NCI-H187 treated with DMSO at 0.1 percent for 48 hours (cell line): ENCODE results near the gene NLRP6.
"Not testable (repeated sequence)": the region's sequence is repeated elsewhere in the genome, so short reads cannot be mapped to it uniquely, and the experiment has no call there.

Experiments
- DNase-seq: peaks from one replicate; lab custom pipeline; 2025; lab: John Stamatoyannopoulos, UW

Gene NLRP6

DNA sequence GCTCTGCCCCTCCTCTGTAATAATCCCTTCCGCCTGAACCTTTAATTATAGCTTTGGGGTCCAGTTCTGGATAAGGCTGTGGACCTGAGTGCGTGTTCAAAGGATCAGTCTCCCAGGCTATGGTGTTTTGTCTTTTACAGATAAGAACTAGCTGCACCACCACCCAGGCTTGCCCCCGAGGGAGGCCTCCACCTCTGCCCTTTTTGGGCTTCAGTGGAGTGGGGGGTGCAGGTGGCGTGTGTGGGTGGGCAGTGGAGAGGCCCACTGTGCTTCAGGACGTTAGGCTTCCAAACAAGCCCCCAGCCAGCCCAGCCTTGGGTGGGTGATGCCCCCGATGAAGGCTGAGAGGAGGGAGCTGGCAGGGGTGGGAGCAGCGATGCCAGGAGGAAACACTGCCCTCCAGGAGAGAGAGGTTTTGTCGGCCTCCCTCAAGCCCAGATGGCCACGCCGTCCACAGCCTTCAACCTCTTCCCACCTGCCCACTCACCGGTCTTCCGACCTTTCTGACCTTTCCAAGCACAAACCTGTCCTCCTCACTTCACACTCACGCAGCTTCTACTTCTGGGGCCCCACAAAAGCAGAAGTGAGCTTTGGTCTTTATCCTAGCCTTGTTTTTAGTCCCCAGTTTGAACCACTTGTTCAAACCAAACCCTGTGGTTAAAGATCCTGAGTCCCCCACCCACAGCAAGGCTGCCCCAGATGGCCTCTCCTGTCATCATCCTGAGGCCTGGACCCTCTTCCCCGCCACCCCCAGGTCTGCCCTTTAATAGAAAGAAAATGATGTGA lies 21.1 kb upstream of the NLRP6 start:
- no peak for DNase-seq

DNA sequence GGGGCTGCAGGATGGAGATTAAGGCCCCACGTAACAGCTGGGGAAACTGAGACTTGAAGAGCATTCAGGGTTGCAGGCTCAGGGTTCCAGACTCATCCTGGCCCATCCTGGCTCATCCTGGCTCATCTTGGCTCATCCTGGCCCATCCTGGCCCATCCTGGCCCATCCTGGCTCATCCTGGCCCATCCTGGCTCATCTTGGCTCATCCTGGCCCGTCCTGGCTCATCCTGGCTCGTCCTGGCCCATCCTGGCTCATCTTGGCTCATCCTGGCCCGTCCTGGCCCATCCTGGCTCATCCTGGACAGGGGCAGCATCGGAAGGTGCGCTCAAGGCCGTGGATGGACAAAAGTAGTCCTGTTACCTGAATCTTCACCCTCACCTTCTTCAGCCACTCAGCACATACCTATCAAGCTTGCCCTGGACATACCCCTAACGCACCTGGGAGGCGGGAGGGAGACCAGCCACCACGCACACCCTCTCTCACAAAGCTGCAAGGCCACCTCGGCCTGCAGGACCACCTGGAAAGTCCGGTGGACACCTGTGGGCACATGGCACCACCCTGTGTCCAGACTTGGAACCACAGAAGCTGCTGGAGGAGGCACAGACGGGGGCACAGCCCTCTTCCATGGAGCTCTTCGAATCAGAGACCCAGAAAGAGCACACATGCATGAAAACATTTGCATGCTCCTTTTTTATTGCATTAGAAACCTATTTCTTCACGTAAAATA lies 20.3 kb upstream of the NLRP6 start:
- no peak for DNase-seq

DNA sequence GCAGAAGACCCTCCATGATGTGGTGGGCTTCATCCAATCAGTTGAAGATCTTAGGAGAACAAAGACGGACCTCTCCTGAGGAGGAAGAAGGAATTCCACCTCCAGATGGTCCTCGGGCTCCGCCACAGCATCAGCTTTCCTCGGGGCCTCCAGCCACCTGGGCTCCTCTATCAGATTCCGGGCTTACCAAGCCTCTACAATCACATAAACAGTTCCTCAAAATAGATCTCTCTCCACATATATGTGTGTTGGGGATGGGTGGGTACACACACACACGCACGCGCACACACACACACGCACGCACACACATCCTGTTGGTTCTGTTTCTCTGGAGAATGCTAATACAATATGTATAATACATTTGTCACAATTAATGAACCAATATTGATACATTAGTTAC lies 18.8 kb upstream of the NLRP6 start:
- DNase-seq: no peak

DNA sequence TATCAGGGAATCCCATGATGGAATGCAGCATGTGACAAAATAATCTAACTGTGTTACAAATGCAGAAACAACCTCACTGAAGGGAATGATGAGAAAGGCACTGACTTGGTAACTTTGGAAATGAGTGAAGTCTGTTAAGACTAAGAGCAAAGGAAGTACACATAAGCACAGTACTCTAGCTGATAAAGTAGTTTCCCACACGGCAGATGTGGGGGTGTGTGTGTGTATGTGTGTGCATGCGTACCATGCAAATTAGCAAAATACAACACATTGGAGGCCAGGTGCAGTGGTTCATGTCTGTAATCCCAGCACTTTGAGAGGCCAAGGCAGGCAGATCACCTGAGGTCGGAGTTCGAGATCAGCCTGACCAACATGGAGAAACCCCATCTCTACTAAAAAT lies 16.6 kb upstream of the NLRP6 start:
- no peak for DNase-seq

DNA sequence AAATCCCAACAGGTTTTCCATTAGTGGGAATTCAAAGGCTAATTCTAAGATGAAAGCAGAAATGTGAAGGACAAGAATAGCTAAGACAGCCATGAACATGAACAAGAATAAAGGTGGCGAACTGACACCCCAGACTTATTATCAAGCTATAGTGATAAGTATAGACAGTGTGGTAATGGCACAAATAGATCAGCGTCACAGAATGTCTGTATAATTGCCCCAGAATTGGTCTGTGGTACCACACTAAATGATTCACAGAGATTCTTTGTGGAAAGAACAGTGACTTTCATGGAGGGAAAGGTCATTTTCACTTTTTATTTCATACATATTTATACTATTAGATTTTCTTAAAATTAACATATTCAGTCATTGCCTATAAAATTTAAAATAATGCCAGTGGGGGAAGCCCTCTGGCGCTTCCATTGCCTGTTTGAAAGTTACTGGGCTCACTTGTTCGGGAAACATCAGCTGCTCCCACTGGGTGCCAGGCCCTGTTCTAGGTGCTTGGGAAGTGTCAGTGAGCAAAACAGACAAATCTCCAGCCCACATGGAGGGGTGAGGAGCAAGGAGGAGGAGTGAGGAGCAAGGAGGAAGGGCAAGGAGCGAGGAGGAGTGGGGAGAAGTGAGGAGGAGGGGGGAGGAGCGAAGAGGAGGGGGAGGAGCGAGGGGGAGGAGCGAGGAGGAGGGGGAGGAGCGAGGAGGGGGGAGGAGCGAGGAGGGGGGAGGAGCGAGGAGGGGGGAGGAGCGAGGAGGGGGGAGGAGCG lies 11.3 kb upstream of the NLRP6 start:
- no peak for DNase-seq

DNA sequence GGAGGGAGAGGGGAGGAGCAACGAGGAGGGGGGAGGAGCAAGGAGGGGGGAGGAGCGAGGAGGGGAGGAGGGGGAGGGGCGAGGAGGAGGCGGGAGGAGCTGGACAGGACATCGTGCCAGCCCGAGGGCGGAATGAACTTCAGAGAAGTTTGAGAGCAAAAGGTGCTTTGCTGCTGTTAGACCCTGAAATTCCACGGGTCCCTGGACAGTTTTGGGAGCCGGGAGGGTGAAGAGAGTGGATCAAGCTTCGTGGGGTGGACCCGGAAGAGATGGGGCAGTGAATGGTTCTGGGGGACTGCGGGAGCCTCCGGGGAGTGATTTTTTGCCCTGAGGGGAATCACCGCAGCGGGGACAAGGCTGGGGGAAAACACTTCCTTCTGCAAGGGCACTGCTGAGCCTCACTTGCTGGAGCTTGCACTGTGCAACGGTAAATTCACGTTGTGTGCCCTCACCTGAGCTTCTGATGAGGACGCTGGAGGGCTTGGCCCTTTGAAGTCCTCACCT lies 10.7 kb upstream of the NLRP6 start:
- no peak for DNase-seq

DNA sequence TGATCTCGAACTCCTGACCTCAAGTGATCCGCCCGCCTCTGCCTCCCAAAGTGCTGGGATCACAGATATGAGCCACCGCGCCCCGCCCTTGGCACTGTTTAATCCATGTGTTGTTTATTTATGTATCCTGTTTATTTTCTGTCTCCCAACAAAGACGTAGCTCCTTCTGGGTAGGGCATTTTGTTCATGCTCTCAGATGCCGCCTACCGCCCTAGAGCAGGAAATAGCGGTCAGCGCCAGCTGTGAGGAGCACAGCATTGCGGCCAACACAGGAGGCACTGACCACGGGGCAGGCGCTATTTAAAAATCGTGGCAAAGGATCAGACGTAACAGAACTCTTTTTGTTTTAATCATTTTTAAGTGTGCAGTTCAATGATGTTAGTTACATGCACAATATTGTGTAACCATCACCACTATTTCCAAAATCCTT lies 9.5 kb upstream of the NLRP6 start:
- DNase-seq: not testable (repeated sequence)

DNA sequence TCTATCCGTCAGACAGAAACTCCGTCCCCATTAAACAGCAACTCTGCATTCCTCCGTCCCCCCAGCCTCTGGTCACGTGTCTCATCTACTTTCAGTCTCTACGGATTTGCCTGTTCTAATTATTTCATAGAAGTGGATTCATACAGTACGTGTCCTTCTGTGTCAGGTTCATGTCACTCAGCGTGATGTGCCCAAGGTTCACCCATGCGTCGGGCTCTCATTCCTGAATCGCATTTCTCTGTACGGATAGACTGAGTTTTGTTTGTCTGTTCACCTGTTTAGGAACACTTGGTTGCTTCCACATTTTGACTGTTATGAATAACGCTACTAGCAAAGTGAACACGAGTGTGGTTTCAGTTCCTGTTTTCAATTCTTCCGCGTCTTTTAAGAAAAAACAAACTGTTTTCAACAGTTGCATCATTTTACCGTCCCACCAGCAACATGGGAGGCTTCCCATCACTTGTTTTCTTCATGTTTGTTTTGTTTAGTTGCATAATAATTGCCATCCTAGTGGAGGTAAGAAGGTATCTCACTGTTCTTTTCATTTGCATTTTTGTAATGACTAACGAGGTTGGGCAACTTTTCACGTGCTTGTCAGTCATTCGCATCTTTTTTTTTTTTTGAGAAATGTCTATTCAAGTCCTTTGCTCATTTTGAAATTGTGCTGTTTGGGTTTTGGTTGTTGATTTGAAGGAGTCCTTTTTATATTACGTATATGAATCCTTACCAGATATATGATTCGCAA lies 8.9 kb upstream of the NLRP6 start:
- no peak for DNase-seq

DNA sequence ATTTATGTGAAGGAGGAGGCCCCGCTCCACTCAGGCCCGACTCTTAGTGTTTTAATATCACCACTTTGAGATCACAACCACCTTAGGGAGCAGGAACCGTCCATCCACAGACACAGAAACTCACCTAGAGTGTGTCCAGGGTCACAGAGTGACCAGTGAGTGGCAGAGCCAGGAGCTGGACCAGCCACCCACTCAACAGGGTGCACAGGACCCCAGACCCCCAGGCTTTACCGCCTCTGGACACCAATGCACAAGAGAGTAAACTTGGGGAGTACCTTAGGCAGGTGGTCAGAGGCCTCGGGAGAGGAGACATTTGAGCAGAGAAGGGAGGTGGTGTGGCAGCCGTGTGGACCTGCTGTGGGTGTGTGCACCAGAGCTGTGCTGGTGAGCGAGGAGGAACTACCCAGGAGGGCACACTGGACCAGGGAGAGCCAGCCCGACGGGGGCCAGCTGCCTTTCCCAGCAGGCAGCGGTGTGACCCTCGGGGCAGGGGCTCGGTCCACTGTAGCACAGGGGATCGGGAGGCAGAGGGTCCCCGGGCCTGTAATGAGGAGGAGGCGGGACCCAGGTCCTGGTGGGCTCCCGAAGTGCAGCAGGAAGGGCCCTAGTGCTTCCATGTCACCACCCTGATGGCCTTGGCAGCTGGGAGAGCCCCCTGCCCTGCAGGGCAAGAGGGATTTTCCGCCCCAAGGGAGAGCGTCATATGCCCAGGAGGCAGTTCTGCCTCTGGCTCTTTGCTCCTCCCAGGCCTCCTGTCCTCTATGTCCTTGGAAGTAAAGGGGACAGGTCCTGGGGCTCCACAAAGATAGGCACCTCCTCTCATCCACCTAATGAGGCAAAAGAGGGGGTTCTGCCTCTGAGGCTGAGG lies 7.5 kb upstream of the NLRP6 start:
- no peak for DNase-seq

DNA sequence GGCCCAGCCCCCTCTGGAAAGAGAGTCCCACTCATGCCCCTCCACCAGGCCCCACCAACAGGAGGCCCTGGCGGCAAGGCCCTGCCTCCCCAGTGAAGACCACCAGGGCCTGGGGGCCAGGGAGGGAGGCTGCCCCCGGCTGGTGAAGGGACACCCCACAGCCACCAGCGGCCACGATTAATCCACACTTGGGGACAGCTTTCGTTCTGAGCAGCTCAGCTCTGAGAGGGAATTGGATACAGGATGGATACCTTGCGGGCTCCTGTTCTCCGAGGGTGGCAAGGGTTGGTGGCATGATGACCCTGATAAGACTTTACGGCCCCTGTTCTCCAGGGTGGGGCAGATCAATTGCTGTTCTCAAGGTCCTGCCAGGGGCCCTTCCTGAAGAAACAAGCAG lies 6.9 kb upstream of the NLRP6 start:
- DNase-seq: no peak

DNA sequence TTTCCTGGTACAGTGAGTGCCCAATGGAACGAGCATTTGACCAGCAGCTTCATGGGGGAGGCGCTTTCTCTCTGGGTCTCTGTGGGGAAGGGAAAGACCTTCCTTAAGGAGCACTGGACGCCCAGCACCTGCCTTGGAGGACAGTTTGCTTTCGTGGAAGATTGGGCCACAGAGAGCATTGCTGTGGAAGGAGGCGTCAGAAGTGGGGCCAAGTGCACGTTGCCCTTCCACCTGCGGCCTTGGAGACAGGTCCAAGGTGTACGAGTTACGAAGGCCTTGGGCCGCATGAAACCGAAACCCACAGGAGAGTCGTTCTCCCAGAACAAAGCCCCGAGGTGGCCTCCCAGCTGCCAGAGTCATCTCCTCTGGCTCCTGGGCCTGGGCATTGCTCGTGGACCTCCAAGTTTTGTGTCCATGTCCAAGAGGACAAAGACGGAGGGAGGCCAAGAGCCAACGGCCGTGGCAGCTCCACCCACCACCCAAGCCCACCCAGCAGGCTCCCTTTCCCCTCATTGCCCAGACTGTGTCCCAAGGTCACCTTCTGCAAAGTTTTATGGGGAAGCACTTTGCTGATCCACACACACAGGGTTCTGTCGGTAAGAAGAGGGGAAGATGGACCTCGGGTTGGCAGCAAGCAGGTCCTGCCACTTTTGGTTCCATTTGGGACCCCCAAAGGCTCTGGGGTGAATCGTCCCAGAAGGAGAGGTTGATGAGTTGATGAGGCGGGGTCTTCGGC lies 5.8 kb upstream of the NLRP6 start:
- no peak for DNase-seq

DNA sequence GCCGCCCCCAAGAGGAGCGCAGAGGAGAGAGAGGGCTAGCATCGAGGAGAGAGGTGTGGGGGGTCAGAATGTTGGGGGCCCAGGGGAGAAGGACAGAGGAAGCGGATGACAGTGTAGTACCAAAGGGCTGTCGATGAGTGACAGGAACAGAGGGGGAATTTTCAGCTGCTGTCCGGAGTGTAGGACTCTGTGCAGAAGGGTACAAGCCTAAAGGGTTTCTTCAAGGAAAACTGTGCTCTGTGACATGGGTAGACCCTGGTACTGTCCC lies 5.3 kb upstream of the NLRP6 start:
- DNase-seq: no peak

DNA sequence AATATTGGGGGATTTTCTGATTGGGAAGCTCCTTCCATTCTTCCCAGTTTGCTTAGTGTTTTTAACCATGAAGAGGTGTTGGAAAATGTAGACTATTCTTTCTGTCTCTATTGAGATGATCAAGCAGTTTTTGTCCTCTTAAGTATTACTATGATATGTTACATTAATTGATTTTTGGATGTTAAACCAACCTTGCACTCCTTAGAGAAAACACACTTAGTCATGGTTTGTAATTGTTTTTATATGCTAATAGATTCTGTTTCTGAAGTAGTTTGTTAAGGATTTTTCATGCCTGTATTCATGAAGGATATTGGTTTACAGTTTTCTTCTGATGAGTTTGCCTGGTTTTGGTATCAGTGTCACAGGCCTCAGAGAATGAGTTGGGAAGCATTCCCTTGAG lies 2.0 kb upstream of the NLRP6 start:
- DNase-seq: no peak

DNA sequence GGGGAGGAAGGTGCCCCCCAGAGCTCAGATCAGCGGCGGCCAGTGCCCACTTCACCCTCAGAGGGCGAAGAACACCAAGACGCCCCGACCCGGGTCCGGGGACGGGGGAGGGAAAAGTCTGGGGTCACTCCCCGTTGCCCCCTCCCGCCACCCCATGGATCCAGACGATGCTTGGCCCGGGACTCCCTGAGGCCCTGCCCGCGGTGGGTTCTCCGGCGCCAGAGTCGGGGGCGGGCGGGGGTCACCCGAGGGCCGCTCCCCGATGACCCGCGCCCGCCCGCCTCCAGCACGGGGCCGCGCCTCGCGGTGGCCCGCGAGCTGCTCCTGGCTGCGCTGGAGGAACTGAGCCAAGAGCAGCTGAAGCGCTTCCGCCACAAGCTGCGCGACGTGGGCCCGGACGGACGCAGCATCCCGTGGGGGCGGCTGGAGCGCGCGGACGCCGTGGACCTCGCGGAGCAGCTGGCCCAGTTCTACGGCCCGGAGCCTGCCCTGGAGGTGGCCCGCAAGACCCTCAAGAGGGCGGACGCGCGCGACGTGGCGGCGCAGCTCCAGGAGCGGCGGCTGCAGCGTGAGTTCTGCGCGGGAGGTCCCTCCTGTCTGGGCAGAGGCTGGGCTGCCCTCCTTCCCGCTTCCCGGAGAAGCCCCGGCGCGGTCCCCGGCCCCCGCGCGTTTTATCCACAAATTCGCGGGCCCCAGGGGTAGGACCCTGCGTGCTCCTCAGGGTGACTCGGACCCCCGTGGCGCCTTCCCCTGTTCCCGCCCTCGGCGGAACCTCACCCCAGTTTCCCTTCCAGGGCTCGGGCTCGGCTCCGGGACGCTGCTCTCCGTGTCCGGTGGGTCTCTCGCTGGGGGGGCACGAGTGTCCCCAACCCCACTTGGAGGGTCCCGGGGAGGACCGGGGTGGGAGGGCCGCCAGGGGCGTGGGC lies 1.1 kb downstream of the NLRP6 start:
- DNase-seq: no peak

DNA sequence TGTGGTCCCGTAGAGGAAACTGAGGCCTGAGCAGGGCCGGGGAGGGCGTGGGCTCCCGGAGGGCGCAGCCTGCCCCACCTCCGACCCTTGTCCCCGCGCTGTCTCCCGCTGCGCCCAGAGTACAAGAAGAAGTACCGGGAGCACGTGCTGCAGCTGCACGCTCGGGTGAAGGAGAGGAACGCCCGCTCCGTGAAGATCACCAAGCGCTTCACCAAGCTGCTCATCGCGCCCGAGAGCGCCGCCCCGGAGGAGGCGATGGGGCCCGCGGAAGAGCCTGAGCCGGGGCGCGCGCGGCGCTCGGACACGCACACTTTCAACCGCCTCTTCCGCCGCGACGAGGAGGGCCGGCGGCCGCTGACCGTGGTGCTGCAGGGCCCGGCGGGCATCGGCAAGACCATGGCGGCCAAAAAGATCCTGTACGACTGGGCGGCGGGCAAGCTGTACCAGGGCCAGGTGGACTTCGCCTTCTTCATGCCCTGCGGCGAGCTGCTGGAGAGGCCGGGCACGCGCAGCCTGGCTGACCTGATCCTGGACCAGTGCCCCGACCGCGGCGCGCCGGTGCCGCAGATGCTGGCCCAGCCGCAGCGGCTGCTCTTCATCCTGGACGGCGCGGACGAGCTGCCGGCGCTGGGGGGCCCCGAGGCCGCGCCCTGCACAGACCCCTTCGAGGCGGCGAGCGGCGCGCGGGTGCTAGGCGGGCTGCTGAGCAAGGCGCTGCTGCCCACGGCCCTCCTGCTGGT lies 1.9 kb downstream of the NLRP6 start:
- DNase-seq: no peak

DNA sequence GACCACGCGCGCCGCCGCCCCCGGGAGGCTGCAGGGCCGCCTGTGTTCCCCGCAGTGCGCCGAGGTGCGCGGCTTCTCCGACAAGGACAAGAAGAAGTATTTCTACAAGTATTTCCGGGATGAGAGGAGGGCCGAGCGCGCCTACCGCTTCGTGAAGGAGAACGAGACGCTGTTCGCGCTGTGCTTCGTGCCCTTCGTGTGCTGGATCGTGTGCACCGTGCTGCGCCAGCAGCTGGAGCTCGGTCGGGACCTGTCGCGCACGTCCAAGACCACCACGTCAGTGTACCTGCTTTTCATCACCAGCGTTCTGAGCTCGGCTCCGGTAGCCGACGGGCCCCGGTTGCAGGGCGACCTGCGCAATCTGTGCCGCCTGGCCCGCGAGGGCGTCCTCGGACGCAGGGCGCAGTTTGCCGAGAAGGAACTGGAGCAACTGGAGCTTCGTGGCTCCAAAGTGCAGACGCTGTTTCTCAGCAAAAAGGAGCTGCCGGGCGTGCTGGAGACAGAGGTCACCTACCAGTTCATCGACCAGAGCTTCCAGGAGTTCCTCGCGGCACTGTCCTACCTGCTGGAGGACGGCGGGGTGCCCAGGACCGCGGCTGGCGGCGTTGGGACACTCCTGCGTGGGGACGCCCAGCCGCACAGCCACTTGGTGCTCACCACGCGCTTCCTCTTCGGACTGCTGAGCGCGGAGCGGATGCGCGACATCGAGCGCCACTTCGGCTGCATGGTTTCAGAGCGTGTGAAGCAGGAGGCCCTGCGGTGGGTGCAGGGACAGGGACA lies 2.7 kb downstream of the NLRP6 start:
- DNase-seq: no peak

DNA sequence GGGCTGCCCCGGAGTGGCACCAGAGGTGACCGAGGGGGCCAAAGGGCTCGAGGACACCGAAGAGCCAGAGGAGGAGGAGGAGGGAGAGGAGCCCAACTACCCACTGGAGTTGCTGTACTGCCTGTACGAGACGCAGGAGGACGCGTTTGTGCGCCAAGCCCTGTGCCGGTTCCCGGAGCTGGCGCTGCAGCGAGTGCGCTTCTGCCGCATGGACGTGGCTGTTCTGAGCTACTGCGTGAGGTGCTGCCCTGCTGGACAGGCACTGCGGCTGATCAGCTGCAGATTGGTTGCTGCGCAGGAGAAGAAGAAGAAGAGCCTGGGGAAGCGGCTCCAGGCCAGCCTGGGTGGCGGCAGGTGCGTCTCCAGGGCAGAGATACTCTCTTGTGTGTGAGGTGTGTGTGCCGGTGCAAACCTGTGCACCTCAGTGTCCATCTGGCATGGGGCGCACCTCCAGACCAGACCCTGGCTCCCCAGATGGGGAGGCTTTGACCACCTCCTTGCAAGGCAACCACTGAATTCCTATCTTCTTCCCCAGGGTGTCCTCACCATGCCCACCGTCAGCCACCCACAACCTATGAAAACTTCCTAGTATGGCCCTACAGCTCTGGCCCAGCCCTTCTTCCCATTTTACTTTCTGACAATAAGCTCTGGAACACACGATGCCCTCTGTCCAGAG lies 3.4 kb downstream of the NLRP6 start:
- no peak for DNase-seq
